GM03348 (cell line): ENCODE results near the gene CEMIP.

ENCODE experiments used
- DNase-seq: peaks from one replicate; pipeline ENCODE4 v3.0.0; 2012; ENCODE audit warnings: low spot score

CEMIP gene

DNA sequence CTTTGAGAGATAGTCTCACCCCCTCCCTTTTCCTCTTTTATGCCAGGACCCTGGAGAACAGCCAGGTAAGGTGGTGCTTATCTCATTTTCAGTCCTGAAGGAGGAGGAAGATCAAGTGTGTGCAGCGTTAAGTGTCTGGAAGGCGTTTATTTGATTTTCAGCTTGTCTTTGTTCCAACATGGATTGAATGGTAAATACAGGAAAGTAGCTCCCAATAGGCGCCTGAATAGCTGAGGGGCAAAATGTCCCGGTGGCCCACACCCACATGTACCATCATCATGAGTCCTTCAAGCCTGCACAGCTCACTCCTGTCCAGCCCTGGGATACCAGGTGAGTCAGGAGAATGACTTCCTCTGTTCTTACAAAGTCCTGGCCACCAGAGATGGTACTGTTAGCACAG lies 73.5 kb downstream of the CEMIP start:
- no peak for DNase-seq

DNA sequence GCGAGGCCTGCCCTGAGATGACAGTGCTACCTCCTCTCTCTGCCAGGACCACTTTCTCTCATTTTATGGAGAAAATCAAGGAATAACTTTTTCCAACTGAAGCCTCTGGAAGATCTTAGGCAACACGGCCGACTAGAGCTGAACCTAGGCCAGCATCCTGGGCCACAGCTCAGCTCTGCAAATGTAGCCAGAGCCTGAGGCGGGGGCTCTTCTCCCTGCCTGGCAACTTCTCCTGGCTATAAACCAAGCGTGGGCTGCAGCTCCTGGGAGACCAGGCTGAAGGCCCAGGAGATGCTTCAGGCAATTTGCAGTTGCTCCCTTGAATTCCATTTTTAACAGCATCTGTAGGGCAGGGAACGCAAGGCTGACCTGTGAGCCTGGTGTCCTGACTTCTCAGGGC lies 74.9 kb downstream of the CEMIP start:
- no peak for DNase-seq

DNA sequence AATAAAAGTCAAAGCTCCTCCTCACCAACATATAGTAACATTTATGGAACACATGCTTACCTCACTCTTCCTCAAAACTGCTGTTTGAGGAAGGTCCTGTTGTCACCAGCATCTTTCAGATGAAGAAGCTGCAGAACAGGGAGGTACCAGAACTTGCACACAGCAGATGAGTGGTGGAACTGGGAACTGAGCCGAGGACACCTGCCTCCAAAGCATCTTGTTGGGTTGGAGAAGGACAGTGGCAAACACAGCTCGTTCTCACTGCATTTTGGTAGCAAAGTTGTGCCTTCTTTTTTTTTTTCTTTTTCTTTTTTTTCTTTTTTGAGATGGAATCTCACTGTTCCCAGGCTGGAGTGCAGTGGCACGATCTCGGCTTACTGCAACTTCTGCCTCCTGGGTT lies 76.0 kb downstream of the CEMIP start:
- DNase-seq: no peak

DNA sequence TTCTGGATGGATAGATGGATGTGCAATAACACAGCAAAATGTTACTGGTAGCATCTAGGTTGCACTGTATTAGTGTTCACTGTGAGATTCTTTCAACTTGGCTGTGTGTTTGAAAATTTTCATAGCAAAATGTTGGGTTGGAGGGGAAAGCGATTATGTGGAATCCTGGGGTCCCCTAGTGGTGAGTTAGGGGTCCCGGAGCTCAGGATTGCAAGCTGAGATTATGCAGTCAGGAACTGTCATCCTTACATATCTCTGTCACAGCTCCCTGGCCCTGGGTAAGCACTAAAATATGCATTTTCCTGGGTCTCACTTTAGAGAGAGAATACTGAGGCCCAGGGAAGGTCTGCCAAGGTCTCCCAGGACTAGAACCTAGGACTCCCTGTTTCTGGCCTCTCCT lies 77.2 kb downstream of the CEMIP start:
- DNase-seq: no peak

DNA sequence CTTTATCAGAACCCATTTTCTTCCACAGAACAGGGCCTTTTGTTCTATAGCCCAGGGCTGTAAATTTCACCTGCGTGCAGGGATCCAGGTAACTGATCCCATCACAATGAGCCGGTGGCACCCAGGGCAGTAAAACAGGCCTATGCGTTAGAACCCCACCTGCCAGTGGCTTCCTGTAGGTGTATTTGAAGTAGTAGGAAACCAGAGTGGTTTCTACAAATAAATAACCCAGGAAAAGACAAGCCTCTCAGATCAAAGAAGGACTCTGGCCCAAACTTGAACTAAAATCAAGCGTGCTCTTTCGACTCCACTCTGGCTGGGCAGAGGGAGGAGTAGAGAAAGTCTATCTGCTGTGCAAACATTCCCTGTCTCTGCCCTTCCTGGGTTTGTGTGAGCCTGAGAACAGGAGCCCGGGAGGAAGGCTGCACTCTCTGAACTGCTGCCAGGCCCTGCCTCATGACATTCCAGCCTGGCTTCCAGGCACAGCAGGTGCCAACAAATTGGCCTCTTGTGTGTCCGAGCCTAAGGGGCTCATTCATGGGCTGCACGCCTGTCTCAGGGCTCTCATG lies 77.7 kb downstream of the CEMIP start:
- peak; percentile 39 for DNase-seq

DNA sequence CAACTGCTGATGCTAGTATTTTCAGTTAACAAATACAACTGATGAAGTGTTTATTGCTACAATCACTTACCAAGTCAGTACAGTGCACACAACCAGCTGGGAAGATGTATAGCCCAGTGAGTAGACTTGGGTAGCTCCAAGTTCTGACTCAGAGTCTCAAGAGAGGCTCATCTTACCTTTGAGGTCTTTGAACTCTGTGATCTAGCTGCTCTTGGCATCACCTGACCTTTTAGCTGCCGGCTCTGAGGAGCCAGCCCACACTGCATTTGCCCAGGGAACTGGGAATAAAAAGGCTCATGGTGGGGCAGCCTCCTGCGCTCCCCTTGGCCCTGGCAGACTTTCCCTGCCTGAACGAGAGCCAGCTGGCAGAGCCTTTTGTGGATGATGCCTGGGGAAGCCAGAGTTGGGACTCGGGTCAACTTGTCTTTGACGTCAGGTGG lies 82.6 kb downstream of the CEMIP start:
- no peak for DNase-seq

DNA sequence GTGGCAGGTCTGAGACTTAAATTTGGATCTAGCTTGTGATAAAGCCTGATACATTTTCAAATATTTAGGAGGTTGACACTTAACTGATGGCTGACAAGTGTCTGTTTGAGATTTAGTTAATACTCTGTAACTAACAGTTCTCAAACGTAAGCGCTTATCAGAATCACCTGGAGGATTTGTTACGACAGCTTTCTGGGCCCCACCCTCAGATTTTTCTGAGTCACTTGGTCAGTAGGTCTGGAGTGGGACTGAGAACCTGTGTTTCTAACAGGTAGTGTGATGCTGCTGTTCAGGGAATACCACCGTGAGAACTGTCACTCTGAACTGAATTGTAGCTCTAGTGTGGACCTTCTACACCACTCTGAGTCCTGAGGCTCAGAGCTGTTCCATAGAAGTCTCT lies 85.5 kb downstream of the CEMIP start:
- no peak for DNase-seq

DNA sequence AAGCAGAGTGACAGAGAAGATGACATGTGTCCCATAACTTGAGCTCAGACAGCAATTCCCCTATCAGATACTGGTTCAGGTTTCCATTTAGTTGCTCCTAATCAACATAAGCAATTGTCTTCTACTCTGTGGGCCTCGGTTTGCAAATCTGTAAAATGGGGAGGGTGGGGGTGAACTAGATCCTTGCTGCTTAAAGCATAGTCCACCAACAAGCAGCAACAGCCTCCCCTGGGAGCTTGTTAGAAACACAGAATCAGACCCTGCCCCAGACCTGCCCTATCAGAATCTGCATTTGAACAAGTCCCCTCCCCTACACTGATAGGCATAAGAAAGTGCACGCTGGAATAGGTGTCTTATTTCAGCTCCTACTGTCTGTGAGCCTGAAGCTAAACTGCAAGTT lies 87.8 kb downstream of the CEMIP start:
- DNase-seq: no peak

DNA sequence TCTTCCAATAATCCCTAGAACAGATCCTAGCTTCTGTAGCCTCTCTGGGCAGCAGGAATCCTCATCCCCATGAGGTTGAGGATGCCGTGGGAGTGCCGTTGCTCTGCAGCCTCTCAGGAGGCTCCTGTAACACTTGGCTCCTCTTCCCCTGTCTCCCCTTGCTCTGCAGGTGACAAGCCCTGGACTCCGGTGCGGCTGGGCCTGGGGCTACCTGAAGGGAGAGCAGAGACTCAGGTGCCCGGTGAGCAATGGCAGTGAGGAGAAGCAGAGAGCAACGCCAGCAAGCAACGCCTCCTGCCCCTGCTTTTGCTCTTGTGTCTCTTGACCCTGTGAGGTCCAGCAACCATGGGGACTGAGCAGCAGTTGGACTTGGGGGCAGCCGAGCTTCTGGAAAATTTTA lies 91.2 kb downstream of the CEMIP start:
- DNase-seq: no peak

DNA sequence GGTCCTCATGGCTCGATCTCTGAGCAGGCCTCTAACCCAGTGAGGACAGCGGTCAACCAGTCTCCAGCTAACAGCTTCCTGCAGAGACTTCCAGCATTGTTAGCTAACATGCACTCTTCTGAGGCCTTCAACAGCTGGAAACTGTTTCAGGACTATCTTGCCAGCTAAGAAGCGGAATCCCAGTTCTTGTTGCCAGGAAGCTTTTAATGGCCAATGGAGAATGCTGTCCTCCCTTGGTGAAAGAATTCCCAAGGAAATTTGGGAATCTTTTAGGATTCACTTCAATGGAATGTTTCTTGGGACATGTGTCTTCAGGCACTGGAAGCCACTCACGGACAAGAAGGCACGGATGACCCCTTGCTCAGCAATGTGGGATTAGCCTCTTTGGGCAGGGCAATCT lies 91.7 kb downstream of the CEMIP start:
- peak; percentile 55 for DNase-seq

DNA sequence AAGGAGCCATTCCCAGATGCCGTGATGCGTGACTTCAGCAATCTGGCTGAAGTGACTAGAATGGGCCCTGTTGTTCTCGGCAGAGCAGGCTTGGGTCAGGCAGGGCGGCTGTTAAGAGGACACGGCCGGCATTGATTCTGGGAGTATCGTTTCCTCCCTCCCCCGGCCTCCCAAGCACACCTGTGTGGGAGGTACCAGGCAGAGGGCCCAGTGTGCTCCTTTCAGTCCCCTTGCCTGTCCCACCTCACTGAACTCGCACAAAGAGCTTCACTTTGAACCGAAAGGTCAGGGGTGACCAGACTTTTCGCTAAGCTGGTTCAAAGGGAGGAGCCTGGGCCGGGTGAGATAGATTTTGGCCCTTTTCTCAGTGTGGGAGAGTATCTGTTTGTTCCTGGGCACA lies 92.7 kb downstream of the CEMIP start:
- DNase-seq: no peak

DNA sequence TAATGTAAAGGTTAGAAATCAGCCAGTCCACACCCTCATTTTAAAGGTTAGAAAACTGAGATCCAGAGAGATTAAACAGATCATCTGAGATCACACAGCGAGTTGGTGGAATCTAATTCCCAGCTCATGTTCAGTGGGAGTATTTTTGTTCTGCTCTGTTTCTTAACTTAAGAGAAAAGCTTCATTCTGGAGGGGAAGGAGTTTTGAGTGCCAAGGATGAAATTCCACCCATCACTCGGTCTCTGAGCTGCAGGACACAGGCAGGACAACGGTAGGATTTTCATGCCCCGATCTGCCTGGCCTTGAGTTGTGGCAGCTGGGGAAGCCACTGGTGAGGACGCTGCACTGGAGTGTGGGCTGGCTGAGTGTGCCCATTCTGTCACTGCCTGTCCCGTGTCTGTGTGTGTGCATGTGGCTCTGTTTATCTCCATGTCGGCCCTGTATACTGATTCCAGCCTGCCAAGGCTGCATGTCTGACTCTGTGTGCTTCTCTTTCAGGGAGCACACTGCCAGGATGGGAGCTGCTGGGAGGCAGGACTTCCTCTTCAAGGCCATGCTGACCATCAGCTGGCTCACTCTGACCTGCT lies 94.3 kb downstream of the CEMIP start:
- no peak for DNase-seq

DNA sequence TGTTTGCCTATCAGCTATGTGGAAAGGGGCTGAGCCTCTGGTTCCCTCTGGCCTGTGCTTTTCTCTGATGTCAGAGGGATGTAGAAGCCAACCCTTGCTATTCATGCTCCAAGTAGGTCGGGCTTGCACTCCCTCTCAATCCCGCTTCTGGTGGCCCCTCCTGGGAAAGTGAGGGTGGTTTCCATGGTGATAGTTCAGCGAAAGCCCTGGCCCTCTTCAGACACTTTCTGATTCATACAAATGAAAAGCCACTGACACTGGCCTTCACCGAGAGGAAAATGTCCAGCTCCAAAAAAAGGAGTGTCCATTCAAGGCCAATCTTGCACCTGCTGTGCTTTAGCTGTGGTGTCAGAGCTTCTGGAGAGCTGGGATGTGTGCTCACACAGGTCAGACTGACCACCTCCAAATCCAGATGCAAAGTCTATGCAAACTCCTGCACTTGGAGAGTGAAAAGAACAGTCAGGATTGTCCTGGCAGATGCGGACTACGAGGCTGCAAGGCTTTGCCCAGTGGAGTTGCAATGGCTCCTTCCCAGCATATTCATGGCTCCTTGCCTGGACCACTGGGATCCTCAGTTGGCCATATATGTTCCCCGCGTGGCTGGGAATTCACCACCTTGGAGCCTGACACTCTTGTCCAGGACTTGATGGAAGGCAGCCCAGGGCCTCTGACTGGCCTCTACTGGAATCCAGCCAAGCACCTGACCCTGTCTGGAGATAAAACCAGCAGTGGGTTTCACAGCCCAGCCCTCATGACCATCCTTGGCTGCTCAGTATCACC lies 96.6 kb downstream of the CEMIP start:
- no peak for DNase-seq

DNA sequence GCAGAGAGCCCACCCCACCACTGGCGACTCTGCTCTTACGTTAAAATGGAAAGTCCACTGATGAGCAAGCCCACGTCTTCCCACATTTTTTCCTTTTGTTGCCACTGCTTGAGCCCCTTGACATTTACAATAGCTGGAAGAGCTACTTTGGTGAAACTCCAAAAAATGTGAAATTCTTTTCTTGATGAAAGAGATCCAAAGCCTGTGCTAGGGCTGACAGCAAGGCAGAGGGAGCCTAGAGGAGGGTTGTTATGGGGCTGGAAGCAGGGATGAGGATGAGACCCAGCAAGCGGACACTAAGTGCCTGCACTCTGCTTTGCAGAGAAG lies 97.1 kb downstream of the CEMIP start:
- no peak for DNase-seq

DNA sequence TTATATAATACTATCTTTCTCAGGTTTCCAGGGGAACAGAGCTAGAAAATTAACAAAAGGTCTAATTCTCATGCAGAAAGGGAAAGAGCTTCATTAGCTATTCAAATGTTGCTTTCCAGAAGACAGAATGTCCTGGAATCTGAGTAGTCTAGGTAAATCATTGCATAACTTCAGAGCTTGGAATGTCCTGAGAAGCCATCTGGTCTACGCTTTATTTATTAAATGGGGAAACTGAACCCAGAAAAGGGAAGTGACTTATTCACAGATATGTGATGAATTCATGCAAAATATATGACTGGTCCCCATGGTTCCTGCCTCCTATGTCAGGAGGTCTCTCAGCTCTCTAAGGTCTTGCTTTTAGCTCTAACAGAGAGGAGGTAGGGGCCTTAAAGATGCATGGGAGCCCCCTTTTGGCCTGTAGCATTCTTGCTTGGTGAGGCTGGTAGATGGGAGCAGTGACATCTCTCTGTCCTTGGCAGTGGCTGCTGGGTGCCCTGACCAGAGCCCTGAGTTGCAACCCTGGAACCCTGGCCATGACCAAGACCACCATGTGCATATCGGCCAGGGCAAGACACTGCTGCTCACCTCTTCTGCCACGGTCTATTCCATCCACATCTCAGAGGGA lies 99.2 kb downstream of the CEMIP start:
- DNase-seq: no peak

DNA sequence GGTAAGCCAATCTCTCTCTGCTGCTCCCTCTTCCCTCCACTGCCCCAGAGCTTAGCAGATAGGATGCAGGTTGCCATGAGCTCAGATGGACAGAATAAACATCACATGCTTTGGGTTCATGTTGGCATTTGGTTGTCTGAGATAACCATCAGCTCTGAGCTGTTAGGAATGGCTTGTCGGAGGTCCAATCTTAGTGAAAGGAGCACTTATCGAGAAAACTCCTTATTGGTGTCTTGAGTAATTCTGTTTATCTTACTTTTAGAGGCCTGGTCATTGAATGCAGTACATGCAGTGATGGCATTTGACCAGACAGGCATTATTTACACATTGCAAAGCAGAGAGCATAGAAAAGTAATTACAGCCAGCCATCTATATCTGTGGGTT lies 99.7 kb downstream of the CEMIP start:
- DNase-seq: no peak

DNA sequence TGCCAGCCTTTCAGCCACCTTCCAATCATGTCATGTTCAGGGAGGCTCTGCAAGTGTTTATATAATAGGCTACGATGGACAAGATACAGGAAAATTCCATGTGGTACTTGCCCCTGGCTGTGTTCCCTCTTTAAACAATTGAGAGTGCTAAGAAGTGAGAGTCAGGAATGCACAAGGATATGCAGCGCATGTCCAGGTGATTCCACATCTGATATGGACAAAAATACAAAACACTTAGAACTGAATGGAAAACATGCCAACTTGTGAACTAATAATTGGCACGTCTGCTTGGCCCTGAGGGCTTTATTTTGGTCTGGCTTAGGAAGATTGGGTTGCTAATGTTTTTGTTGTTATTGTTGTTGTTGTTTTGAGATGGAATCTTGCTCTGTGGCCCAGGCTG lies 100.9 kb downstream of the CEMIP start:
- DNase-seq: no peak

DNA sequence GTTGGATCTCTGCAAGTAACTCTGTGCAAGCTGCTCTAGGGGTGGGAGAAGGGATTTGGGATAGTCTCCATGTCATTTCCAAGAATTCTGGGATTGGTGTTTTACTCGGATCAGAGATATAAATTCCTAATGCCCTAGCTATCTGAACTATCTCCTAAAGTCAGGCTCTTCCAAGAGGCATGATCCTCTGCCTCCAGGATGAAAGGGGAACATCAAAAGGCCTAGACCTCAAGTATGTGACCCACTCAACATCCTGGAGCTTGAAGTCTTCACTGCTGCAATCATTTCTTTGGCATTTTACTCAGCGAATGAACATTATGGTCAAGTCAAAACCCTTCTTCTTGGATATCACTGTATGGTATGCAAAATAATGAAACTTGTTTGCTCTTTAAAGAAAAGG lies 104.5 kb downstream of the CEMIP start:
- DNase-seq: no peak

DNA sequence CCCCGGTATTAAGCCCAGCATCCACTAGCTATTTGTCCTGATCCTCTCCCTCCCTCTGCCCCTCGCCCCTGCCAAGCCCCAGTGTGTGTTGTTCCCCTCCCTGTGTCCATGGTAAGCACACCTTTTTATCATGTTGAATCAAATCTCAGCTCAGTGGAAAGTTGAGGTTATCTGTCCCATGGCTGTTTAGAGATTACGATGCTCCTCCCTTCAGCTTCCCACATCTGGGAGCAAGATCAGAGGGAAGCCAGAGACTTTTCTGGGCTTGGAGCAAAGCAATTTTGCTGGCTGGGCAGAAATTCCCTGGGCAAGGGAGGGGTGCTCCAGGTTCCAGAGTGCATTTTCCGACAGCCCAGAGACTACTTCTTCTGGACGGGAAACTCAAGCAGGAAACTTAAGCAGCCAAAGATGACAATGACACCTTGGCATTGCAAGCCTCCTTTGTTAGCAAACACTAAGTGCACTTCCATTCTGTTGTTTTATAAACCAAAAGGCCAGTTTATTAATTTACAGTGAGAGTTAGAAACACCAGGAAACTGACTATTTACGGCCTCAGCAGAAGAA lies 105.9 kb downstream of the CEMIP start:
- DNase-seq: no peak

DNA sequence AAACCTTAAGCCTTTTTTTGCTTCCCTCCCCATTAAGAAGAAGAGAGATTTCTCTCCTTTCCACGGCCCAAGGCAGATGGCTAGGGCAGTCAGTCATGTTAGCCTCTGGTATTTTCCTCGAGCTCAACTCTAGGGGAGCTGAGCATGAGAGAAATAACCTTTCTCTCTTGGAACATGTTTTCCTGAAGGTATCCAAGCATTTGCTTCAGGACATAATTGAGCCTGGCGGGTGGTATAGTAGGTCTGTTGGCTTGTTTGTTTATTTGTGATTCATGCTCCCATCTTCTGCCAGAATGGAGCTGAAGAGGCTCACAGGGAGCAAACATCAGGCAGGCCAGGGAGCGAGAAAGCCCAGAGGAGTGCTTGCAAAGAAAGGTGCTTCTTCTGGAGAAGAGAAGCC lies 108.0 kb downstream of the CEMIP start:
- DNase-seq: no peak

DNA sequence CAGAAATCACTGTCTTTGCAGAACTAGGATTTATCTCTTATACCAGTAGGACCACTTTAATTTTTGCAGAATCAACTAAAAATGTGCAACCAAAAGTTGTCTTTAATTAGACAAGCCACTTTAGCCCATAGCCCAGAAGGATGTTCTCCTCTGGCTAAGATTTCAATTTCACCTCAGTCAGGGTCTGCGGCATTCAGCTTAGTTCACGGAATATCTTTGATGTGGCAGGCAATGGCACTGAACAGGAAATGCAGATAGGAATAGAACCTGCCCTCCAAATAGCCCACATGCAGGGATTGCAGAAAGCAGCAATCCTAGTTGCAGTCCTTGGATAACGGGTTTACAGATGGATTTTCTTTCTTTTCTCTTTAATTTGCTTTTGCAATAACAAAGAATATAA lies 109.7 kb downstream of the CEMIP start:
- no peak for DNase-seq

DNA sequence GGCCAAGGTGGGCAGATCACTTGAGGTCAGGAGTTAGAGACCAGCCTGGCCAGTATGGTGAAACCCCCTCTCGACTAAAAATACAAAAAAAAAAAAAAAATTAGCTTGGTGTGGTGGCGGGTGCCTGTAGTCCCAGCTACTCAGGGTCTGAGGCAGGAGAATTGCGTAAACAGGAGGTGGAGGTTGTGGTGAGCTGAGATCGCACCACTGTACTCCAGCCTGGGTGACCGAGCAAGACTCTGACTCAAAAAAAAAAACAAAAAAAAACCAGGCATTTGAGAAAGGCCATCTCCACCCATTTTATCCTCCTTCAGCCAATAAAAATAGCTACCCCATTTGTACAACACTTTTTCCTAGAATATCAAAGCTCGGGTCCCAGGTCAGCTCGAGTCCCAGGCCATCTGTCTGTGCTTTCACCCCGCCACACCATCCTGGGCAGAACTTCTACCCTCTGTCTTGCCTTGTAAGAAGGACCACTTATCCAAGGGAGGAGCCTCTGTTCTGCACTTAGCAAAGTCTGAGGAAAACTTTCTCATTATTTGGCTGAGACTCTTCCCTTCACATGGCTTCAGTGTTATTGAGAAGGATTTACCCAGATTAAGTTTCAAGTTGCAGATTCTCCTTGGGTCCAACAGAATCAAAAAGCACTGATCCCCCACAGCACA lies 111.3 kb downstream of the CEMIP start:
- DNase-seq: no peak

DNA sequence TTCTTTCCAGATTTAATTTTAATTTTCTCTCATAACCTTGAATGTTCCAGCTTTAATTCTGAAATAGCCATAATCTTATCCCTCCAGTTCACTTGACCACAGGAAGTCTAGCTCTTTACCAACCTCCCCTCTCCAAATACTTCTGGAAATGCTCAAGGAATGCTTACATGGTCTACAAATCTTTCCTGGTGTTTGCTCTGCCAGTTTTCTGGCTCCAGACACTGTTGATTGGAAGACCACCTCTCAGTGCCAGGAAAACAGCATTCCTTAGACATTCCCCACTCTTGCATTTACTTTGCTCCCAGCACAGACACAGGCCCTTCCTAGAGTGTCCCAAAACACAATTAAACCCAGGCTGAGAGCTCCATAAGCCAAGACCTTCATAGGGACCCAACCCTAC lies 111.8 kb downstream of the CEMIP start:
- peak; percentile 35 for DNase-seq
